C4-2B (cell line): Measurements from ENCODE around the gene PLPP4.

Experiments
- H3K27ac ChIP-seq: fragments of 450-650 bp; 2 replicates; pipeline ENCODE4 v1.5.1; 2017
- CTCF ChIP-seq: fragments of 450-650 bp; conservative IDR thresholded peaks from 2 replicates; pipeline ENCODE4 v1.5.1; 2017; ENCODE audit warnings: mild to moderate bottlenecking
- ZFX ChIP-seq: fragments of 450-650 bp; IDR thresholded peaks from 2 replicates; pipeline ENCODE4 v1.6.1; 2017

The PLPP4 gene

GRCh38 chr10:120477021-120477742 is 20.2 kb downstream of the PLPP4 start:
- no peak overlapping the region for H3K27ac ChIP-seq
- TF ChIP-seq CTCF, result no peak
- TF ChIP-seq ZFX, result no peak

- H3K27ac ChIP-seq, result no peak overlapping the region
- no peak for TF ChIP-seq ZFX
- TF ChIP-seq CTCF, result no peak
Observed at GRCh38 chr10:120477743-120478141, 20.7 kb downstream of the PLPP4 start.

GRCh38 chr10:120478386-120478785 is 21.4 kb downstream of the PLPP4 start:
- TF ChIP-seq CTCF, result no peak
- no peak for TF ChIP-seq ZFX

GRCh38 chr10:120479506-120479905 is 22.5 kb downstream of the PLPP4 start:
- TF ChIP-seq CTCF, result no peak
- TF ChIP-seq ZFX, result no peak

More at GRCh38 chr10:120478386-120478785, 21.4 kb downstream of the PLPP4 start:
- H3K27ac ChIP-seq, result no peak overlapping the region

GRCh38 chr10:120480065-120480600 is 23.1 kb downstream of the PLPP4 start:
- TF ChIP-seq ZFX, result no peak
- peak; percentile 33; the same call in 1 of the 2 replicates for TF ChIP-seq CTCF
- H3K27ac ChIP-seq, result no peak overlapping the region

More at GRCh38 chr10:120479506-120479905, 22.5 kb downstream of the PLPP4 start:
- H3K27ac ChIP-seq, result no peak overlapping the region

- no peak overlapping the region for H3K27ac ChIP-seq
- TF ChIP-seq ZFX (no peak), CTCF (no peak)
Observed at GRCh38 chr10:120480848-120481247, 23.8 kb downstream of the PLPP4 start.

GRCh38 chr10:120483006-120483405 is 26.0 kb downstream of the PLPP4 start:
- TF ChIP-seq CTCF, result no peak
- no peak for TF ChIP-seq ZFX
- no peak overlapping the region for H3K27ac ChIP-seq
